ENCODE measurements around the gene PKNOX1.
"Not testable (repeated sequence)": the region's sequence is repeated elsewhere in the genome, so short reads cannot be mapped to it uniquely, and the experiment has no call there.

Gene PKNOX1

DNA sequence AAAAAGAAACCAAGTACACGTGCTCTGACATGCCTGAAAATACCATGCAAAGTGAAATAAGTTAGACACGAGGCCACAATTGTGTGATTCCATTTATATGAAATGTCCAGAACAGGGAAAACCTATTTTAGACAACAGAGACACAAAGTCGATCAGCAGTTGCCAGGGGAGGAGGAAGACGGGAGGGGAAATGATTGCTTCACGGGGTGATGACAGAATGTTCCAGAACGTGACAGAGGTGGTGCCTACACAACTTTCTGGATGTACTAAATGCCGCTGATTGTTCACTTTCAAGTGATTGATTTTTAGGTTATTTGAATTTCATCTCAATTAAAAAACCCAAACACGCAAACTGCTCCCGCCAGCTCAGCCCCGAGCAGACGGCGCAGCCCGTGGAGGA lies 78.8 kb downstream of the PKNOX1 start:
- not testable (repeated sequence) for DNase-seq (ENCODE audit: low read depth)

DNA sequence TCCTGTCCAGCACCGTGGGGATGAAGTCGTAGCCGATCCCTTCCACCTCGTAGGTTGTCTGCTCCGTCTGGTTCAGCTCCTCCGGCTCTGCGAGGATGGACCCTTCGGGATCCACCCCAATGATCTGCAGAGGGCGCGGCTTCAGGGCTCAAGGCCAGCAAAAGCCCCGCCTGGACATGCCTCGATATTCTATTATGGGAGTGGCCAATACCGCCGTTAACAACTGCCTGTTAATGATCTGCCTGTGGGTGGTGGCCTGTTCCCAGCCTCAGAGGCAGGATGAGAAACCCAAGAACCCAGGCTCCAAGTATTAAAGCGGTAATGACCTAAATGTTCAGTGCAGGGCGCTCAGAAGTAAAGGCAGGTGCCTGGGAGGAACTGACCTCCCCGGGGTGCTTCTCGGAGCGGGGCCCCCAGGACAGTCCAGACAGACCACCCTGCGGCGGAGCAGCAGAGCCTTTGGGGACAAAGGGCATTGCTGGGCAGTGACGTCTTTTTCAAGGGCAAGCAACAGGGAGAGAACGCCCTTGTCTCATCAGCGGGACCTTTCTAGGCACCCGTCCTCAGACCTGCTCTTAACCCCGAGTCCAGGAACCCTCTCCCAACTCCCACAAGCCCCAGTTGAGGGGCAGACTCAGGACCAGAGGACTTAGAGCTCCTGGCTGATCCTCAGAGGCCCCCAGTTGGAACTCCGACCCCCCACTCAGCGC lies 88.7 kb downstream of the PKNOX1 start:
- not testable (repeated sequence) for DNase-seq (ENCODE audit: low read depth)

DNA sequence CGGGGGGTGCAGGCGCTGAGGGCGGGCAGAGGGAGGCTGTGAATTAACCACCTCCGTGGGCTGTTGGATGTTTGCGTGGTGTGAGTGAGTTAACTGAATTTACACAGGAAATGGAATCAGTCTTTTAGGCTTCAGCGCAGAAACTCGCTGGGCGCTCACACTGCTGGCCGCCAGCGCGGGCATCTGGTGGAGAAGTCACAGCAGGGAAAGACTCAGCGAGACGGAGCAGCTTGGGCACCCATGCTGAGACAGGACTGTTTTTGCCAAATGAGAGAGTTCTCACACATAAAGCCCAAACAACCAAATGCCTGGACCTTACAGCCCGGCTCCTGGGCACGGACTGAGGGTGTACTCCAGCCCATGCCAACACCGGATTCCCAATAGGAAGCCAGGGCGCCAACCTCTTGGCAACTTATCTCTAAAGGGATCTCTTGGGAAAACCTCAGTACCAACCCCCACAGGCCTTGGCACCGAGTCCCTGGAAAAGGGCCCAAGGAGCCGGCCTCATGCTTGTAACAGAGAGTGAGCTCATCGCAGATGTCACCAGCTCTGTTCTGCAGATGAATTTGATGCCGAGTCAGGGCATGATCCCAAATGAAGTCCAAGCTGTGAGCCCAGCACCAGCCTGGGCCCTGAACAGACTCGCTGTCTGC lies 90.0 kb downstream of the PKNOX1 start:
- not testable (repeated sequence) for DNase-seq (ENCODE audit: low read depth)

DNA sequence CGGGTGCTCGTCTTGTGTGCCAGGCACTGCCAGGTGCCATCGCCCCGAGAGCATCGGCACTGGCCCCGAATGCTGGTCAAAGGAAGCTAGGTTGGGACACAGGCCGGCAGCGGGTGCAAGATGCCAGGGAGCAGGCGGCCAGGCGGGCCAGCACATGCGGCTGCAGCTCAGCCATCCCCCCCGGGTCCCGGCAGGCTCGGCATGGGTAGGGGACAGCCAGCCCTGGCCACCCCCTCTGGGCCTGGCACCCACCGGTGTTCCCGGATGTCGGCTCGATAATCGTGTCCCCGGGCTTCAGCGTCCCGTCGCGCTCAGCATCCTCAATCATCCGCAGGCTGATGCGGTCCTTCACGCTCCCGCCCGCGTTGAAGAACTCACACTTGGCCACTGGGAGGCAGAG lies 91.6 kb downstream of the PKNOX1 start:
- not testable (repeated sequence) for DNase-seq (ENCODE audit: low read depth)

DNA sequence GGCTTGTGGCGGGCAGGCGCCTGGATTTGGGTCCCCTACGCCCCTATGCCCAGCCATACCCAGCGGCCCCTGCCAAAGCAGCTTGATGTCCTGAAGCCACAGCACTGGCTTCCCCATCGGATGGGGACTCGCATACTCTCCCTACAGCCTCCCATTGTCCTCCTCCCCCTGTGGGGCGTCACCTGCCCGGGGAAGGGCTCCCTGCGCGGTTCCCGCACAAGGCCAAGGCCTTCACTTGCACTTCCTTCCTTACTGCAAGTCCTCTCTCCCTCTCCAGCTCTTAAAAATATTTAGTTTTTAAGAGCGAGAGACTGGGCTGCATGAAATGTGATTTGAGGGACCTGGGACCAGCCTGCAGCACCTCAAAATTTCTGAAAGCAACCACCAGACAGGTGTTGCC lies 92.3 kb downstream of the PKNOX1 start:
- not testable (repeated sequence) for DNase-seq (ENCODE audit: low read depth)

DNA sequence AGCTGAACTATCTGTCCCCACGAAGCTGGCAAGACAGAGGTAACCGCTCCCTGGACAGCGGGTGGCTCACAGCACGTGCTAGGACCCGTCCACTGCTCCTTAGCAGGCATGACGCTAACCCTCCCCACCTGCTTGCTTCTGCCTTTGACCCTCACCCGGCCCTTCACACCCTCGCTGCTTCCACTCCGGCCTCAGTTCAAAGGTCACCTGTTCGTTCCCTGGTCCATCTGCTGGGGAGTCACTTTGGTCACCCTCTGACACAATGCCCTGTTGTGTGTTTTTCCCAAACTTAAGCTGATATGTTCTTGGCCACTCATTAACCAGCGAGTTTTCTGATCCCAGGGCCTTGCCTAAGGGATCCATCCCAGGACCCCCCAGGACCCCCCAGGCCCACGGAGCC lies 93.7 kb downstream of the PKNOX1 start:
- DNase-seq (ENCODE audit: low read depth) = not testable (repeated sequence)

DNA sequence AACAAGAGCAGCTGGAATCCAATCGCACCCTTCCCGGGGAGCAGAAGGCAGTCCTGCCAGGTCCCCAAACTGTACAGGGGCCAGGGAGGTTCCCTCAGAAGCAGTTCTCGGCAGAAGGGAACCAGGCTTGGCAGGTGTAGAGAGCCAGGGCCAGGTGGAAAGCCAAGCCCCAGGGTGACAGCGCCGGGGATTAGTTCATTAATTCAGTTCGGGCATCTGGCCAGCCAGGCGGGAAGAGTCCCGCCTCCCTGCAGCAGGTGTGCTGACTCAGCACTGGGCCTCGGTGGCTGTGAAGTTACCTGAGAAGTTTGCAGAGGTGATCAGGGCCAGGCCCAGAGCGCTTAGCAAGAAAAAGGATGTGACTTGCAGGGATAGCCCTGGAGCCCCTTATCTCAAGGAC lies 95.3 kb downstream of the PKNOX1 start:
- DNase-seq (ENCODE audit: low read depth) = not testable (repeated sequence)

DNA sequence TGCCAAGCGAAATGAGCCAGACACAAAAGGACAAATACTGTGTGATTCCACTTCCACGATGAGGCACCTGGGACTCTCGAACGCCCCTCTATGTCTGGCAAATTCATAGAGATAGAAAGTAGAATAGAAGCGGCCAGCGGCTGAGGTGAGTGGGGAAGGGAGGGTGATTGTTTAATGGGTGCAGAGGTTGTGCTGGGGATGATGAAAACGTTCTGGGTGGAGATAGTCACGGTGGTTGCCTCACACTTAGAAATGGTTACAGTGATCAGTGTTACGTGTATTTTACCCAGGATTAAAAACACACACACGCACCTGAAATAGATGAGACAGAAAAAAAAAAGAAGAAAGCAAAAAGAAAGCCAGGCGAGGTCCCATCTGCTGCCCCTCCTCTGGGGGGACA lies 98.4 kb downstream of the PKNOX1 start:
- DNase-seq (ENCODE audit: low read depth) = not testable (repeated sequence)

DNA sequence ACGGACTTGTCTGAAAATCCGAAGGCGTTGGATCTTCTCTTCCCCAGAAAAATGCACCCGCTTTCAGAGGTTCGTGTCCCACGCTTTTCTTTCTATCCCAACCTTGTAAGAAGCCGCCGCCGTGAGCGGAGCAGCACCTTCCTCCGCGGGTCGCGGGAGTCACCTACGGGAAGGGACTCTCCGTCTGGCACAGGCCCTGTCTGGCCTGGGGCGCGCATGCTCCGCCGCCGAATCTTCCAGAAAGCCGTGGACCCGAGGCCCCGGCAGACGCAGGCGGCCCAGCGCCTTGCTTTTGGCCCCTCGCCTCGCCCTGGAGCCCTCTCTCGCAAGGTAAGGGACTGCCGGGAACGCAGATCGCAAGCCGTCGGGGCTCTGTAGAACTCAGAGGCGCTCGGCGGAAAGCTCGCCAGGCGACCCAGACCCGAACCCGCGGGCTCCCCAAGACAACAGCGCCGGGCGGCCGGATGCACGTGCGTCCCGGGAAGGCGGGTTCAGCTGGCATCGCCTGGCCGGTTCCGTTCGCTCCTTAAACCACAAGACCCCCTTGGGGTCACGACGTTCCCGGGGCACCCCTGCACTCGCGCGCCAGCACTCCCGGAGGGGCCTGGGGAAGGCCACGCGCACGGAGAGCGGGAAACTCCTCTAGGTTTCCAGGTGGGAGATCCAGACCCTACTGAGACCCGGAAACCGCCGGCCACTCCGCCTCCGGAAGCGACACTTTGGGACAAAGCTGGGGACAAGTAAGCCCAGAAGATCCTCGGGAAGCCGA lies 100.2 kb downstream of the PKNOX1 start:
- DNase-seq (ENCODE audit: low read depth) = not testable (repeated sequence)

DNA sequence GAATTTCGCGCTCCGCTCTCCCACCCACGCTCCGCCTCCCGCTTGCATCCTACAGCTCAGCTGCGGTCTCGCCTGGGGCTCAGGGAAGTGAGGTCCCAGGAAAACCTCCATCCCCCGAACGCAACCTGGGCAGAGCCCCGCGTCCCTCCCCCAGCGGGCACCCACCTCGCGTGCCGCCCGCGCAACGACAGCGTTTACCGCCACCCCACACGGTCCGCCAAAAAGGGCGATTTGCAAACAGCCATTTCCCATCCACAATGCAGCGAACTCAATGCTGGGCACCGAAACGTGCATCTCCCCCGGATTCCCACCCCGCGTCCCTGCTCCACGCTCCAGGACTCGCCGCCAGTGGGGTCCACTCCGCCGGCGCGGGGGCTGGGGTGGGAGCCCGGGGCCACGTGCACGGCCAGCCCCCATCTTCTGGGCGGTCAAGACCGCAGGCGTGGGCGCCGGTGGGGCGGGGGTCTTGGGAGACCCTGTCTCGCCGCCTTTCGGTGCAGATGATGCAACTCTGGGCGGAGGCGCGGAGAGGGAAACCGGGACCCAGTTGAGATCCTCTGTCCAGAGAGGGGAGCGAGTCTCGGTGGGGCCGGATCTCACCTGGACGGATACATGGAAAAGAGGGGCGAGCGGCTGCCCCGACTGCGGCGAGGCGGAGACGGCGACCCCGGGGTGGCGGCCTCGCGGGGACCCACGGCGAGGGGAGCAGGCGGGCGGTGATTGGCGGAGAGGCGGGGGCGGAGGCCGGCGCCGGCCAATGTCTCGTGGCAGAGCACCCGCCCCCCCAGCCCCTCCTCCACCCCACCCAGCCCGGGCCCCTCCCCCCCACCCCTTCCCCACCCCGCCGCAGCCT lies 101.0 kb downstream of the PKNOX1 start, which contains the start of gene CBS:
Gene CBS (minus strand): TSS at position 666 of the 853 bp plus-strand sequence. CDS start 3,642 bp downstream, outside the sequence.
- DNase-seq (ENCODE audit: low read depth) = not testable (repeated sequence)

DNA sequence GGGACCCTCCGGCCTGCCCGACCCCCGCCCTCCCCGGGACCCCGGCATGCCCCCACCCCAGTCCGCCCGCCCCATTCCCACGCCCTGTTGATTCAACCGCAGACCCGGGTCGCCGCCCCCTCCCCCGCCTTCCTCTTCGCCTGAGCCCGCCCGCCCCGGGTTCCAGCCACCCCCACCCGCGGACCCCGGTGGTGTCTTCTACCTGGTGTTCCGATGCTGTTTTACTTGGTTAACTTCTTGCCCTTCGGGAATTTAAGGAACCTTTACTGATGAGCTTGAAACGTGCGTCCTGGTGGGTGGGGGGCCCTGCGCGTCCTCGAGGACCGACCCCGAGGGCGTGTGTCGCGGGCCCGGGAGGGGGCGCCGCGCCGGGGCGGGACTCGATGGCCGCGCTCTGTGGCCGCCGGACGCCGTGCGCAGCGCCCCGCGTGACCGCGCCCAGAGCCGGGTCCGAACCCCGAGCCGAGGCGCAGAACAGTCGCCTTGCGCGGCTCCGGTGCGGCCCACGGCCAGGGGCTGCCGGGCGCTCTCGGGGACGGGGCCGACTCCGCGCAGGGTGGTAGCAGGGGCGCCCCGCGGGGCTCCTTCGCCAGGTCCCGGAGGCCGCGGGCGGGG lies 101.8 kb downstream of the PKNOX1 start:
- DNase-seq (ENCODE audit: low read depth) = not testable (repeated sequence)

DNA sequence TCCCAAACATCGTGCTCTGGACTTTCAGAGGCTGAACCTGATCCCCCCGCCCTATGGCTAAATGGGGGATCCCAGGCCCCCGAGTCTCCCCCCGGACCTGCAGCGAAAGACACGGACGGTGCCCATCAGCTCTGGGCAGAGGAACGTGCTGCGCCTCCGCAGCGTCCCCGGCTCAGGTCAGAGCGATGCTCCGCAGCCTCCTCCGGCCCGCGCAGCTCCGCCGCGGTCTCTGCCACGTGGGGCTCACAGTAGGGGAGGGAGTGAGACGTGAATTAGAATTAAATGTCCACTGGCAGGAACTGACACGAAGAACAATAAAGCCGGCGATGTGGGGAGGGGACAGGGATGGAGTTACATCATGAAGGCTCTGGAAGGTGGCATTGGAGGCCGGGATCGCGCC lies 102.3 kb downstream of the PKNOX1 start:
- not testable (repeated sequence) for DNase-seq (ENCODE audit: low read depth)

DNA sequence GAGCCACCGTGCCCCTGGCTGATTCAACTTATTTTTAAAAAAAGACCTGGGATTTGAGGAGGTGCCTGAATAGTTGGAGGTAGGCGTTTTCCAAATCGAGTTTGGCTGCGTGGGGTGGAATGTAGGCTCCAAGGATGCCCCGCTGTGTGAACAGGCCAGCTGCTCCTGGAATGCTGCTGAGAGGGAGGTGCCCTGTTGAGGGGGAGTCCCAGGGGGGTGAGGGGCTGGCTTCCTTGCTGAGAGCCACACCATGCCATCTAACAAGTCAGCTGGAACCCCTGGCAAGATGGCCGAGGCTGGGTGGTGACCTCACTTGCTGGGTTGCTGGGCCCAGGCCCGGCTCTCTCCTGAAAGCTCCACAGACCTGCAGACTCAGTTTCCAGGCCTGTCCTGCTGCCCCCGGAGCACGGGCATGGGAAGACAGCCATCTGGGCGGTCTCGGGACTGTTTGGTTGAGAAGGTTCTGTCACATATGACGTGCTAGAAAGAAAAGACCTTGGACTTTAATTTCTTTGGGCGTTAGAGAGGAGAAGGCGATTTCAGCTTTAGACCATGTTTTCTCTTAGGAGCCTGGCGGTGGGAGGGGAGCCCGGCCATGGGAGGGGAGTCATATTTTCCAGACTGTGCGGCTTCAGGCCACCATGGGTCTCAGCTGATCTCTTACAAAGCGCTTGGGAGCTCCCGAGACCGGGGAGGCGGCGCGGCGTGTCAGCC lies 108.4 kb downstream of the PKNOX1 start:
- not testable (repeated sequence) for DNase-seq (ENCODE audit: low read depth)

Measured in ELR (cell line).